ENCODE results near the gene GKN2. TPM values are rescaled to one million over a fixed set of nuclear protein-coding genes. Genes with fewer than 3 reads are reported as not detected.
A peak's percentile ranks its signal among the peaks of the same experiment; 100 is the strongest.

The GKN2 gene
- total RNA-seq, 2 experiments from 2014 or later: not detected

GRCh38 chr2:68905116-68905515 lies 47.6 kb downstream of the GKN2 start:
- ChIA-PET POLR2A (no interaction called here), CTCF (ENCODE audit: unreplicated experiment) (no interaction called here)
- no peak overlapping the region for H3K4me2 ChIP-seq (ENCODE audit: low read length)
- no peak overlapping the region for H2AFZ ChIP-seq (ENCODE audit: low read length)
- H3K9me3 ChIP-seq (ENCODE audit: low read length): peaks cover 36% of the 10 kb centered on the region
- no peak for DNase-seq (ENCODE audit: low spot score)
- H3K36me3 ChIP-seq (ENCODE audit: insufficient read depth, low read length): peaks cover 13% of the 10 kb centered on the region; the same call in 1 of the 2 replicates
- H4K20me1 ChIP-seq (ENCODE audit: insufficient read depth, low read length): no peaks in the 10 kb centered on the region
- no peak overlapping the region for H3K4me3 ChIP-seq (ENCODE audit: low read depth, low read length, poor library complexity, severe bottlenecking)
- H3K27ac ChIP-seq (ENCODE audit: low read depth, low read length, poor library complexity, severe bottlenecking): no peak overlapping the region
- no peaks in the 10 kb centered on the region for H3K9me2 ChIP-seq (ENCODE audit: insufficient read depth, low read length)
- H3K4me1 ChIP-seq (ENCODE audit: insufficient read depth, low read length, poor library complexity, severe bottlenecking): peaks cover 33% of the 10 kb centered on the region
- intact Hi-C loops (cut with micrococcal nuclease; ENCODE audit: unreplicated experiment): loop anchor here (5.0 to 10.0 kb wide), 2 partner anchors 138 to 540 kb away; partner anchors contain the start of gene PLEK
- no peaks in the 10 kb centered on the region for H3K79me2 ChIP-seq (ENCODE audit: insufficient read depth, low read depth, low read length)
- no peak for TF ChIP-seq EZH2phosphoT487 (IDR thresholded peaks at IDR 0.05; ENCODE audit: borderline replicate concordance, low read depth, low read length)
- TF ChIP-seq CTCF (conservative IDR thresholded peaks at IDR 0.05; ENCODE audit: low read length): no peak
- BruUV-seq (replicated peaks): no TSS peak

- no TSS peak for BruUV-seq (replicated peaks)
- POLR2A ChIA-PET: interaction anchor here (0.5 to 1.0 kb wide), 4 partner anchors 39 to 1289 kb away, joined by 3 to 5 read pairs (median 4); no protein-coding TSS in a partner anchor
- TF ChIP-seq EZH2phosphoT487 (IDR thresholded peaks at IDR 0.05; ENCODE audit: borderline replicate concordance, low read depth, low read length) (no peak), CTCF (conservative IDR thresholded peaks at IDR 0.05; ENCODE audit: low read length) (no peak)
Measured at GRCh38 chr2:68901561-68901960, 51.1 kb downstream of the GKN2 start.

GRCh38 chr2:68901199-68901514 lies 51.5 kb downstream of the GKN2 start:
- no peaks in the 10 kb centered on the region for H3K79me2 ChIP-seq (ENCODE audit: insufficient read depth, low read depth, low read length)
- H3K4me2 ChIP-seq (ENCODE audit: low read length): no peak overlapping the region
- intact Hi-C loops (cut with micrococcal nuclease; ENCODE audit: unreplicated experiment): loop anchor here (2.0 to 10.0 kb wide), 2 partner anchors 150 to 536 kb away; partner anchors contain the start of gene PLEK
- DNase-seq (ENCODE audit: low spot score): peak; percentile 20
- no peak overlapping the region for H3K27ac ChIP-seq (ENCODE audit: low read depth, low read length, poor library complexity, severe bottlenecking)
- H4K20me1 ChIP-seq (ENCODE audit: insufficient read depth, low read length): no peaks in the 10 kb centered on the region
- no TSS peak for BruUV-seq (replicated peaks)
- TF ChIP-seq CTCF (conservative IDR thresholded peaks at IDR 0.05; ENCODE audit: low read length) (peak; percentile 51; the same call in 1 of the 2 replicates), EZH2phosphoT487 (IDR thresholded peaks at IDR 0.05; ENCODE audit: borderline replicate concordance, low read depth, low read length) (no peak)
- H2AFZ ChIP-seq (ENCODE audit: low read length): no peak overlapping the region
- H3K9me2 ChIP-seq (ENCODE audit: insufficient read depth, low read length): no peaks in the 10 kb centered on the region
- POLR2A ChIA-PET: interaction anchor here (0.7 to 1.0 kb wide), 3 partner anchors 39 to 1289 kb away, joined by 3 to 4 read pairs (median 3); no protein-coding TSS in a partner anchor
- peaks cover 30% of the 10 kb centered on the region for H3K9me3 ChIP-seq (ENCODE audit: low read length)
- H3K36me3 ChIP-seq (ENCODE audit: insufficient read depth, low read length): peaks cover 10% of the 10 kb centered on the region; the same call in 1 of the 2 replicates
- CTCF ChIA-PET (ENCODE audit: unreplicated experiment): no interaction called here
- H3K4me1 ChIP-seq (ENCODE audit: insufficient read depth, low read length, poor library complexity, severe bottlenecking): peaks cover under 1% of the 10 kb centered on the region
- H3K4me3 ChIP-seq (ENCODE audit: low read depth, low read length, poor library complexity, severe bottlenecking): no peak overlapping the region

More at GRCh38 chr2:68901561-68901960, 51.1 kb downstream of the GKN2 start:
- no peak for DNase-seq (ENCODE audit: low spot score)
- no peak overlapping the region for H3K4me2 ChIP-seq (ENCODE audit: low read length)
- peaks cover 5% of the 10 kb centered on the region for H3K4me1 ChIP-seq (ENCODE audit: insufficient read depth, low read length, poor library complexity, severe bottlenecking)
- intact Hi-C loops (cut with micrococcal nuclease; ENCODE audit: unreplicated experiment): loop anchor here (2.0 to 10.0 kb wide), 2 partner anchors 151 to 537 kb away; partner anchors contain the start of gene PLEK
- no peak overlapping the region for H3K4me3 ChIP-seq (ENCODE audit: low read depth, low read length, poor library complexity, severe bottlenecking)
- H3K36me3 ChIP-seq (ENCODE audit: insufficient read depth, low read length): peaks cover 13% of the 10 kb centered on the region; the same call in 1 of the 2 replicates
- no peaks in the 10 kb centered on the region for H4K20me1 ChIP-seq (ENCODE audit: insufficient read depth, low read length)
- H3K9me2 ChIP-seq (ENCODE audit: insufficient read depth, low read length): no peaks in the 10 kb centered on the region
- H3K79me2 ChIP-seq (ENCODE audit: insufficient read depth, low read depth, low read length): no peaks in the 10 kb centered on the region
- no peak overlapping the region for H2AFZ ChIP-seq (ENCODE audit: low read length)
- peaks cover 31% of the 10 kb centered on the region for H3K9me3 ChIP-seq (ENCODE audit: low read length)
- CTCF ChIA-PET (ENCODE audit: unreplicated experiment): no interaction called here
- H3K27ac ChIP-seq (ENCODE audit: low read depth, low read length, poor library complexity, severe bottlenecking): no peak overlapping the region
